ENCODE results near the gene FBXL7. TPM values are rescaled to one million over a fixed set of nuclear protein-coding genes. Genes with fewer than 3 reads are reported as not detected.

FBXL7 gene
- total and polyA plus RNA-seq, 2 donors (not counting 3 experiments of a cell fraction or from before 2014, with no cell fraction given) = 23.5 to 32.2 TPM

- FAIRE-seq = peak; percentile 96
- Histone ChIP-seq H3K4me2 (ENCODE audit: insufficient read depth, low read length) (peak overlapping the region; percentile 49), H3K36me3 (ENCODE audit: control insufficient read depth in 2 of 2, extremely low read depth in 1 of 2, insufficient read depth in 2 of 2, low read length in 2 of 2) (peaks cover 0 to 8% of the 10 kb centered on the region in 2 experiments), H3K27ac (ENCODE audit: insufficient read depth, low read depth, low read length) (peak overlapping the region; percentile 63), H3K9ac (replicated peaks; ENCODE audit: extremely low read depth, insufficient read depth, low read length) (peak overlapping the region; percentile 13), H3K9me3 (replicated peaks; ENCODE audit: control insufficient read depth, insufficient read depth, low read length) (no peaks in the 10 kb centered on the region), H2AFZ (ENCODE audit: low read depth, low read length) (peak overlapping the region; percentile 35), H3K27me3 (ENCODE audit: control insufficient read depth in 2 of 2, insufficient read depth in 2 of 2, low read length in 2 of 2) (no peaks in the 10 kb centered on the region), H3K9me1 (replicated peaks; ENCODE audit: control insufficient read depth, extremely low read depth, insufficient read depth, low read length) (no peaks in the 10 kb centered on the region), H4K20me1 (replicated peaks; ENCODE audit: control insufficient read depth, extremely low read depth, insufficient read depth, low read length) (no peaks in the 10 kb centered on the region), H3K4me3 (replicated peaks in 1 of 3; ENCODE audit: insufficient read depth in 1 of 3, low read depth in 1 of 3, low read length in 3 of 3) (no peak overlapping the region), H3K79me2 (ENCODE audit: control insufficient read depth, insufficient read depth, low read length) (no peaks in the 10 kb centered on the region), H3K4me1 (ENCODE audit: control insufficient read depth, extremely low read depth, insufficient read depth, low read length) (peaks cover 20% of the 10 kb centered on the region)
- CTCF ChIA-PET = interaction anchor here (0.8 to 1.0 kb wide), 2 partner anchors 16 to 109 kb away, joined by 3 to 4 read pairs; no protein-coding TSS in a partner anchor
- POLR2A ChIA-PET = no interaction called here
- DNase-seq (ENCODE audit: low read depth, low spot score) = peak; percentile 87
- BruUV-seq (replicated peaks) = no TSS peak
- dilution Hi-C loops (cut with MboI; ENCODE audit: extremely low pct_ligation_motif_present, low sequenced_read_pairs) = no loop called here
- TF ChIP-seq MAX (IDR thresholded peaks at IDR 0.05; ENCODE audit: insufficient read depth, insufficient read length) (peak; percentile 74), GATA2 (IDR thresholded peaks at IDR 0.05; ENCODE audit: insufficient read depth, insufficient read length, low read depth, low read length) (peak; percentile 74), POLR2A (IDR thresholded peaks at IDR 0.05; ENCODE audit: low read depth, low read length) (no peak)
- intact Hi-C loops (cut with micrococcal nuclease) = loop anchor here (1.0 to 2.0 kb wide), 2 partner anchors 82 to 99 kb away; no protein-coding TSS in a partner anchor
These were observed 433.6 kb downstream of the FBXL7 start for GRCh38 chr5:15933259-15934207.

- Histone ChIP-seq H4K20me1 (replicated peaks; ENCODE audit: control insufficient read depth, extremely low read depth, insufficient read depth, low read length) (no peaks in the 10 kb centered on the region), H3K27me3 (ENCODE audit: control insufficient read depth in 2 of 2, insufficient read depth in 2 of 2, low read length in 2 of 2) (no peaks in the 10 kb centered on the region), H3K9me1 (replicated peaks; ENCODE audit: control insufficient read depth, extremely low read depth, insufficient read depth, low read length) (no peaks in the 10 kb centered on the region), H3K79me2 (ENCODE audit: control insufficient read depth, insufficient read depth, low read length) (no peaks in the 10 kb centered on the region), H3K4me3 (replicated peaks in 1 of 3; ENCODE audit: insufficient read depth in 1 of 3, low read depth in 1 of 3, low read length in 3 of 3) (no peak overlapping the region), H3K4me1 (ENCODE audit: control insufficient read depth, extremely low read depth, insufficient read depth, low read length) (peaks cover 34% of the 10 kb centered on the region), H2AFZ (ENCODE audit: low read depth, low read length) (no peak overlapping the region), H3K36me3 (ENCODE audit: control insufficient read depth in 2 of 2, extremely low read depth in 1 of 2, insufficient read depth in 2 of 2, low read length in 2 of 2) (peaks cover 0 to 8% of the 10 kb centered on the region in 2 experiments), H3K9ac (replicated peaks; ENCODE audit: extremely low read depth, insufficient read depth, low read length) (no peak overlapping the region), H3K9me3 (replicated peaks; ENCODE audit: control insufficient read depth, insufficient read depth, low read length) (no peaks in the 10 kb centered on the region), H3K27ac (ENCODE audit: insufficient read depth, low read depth, low read length) (no peak overlapping the region), H3K4me2 (ENCODE audit: insufficient read depth, low read length) (no peak overlapping the region)
- intact Hi-C loops (cut with micrococcal nuclease) (no loop called here), dilution Hi-C loops (cut with MboI; ENCODE audit: extremely low pct_ligation_motif_present, low sequenced_read_pairs) (no loop called here)
- FAIRE-seq (no peak), DNase-seq (ENCODE audit: low read depth, low spot score) (no peak)
- TF ChIP-seq POLR2AphosphoS5 (IDR thresholded peaks at IDR 0.05; ENCODE audit: insufficient read depth, low read depth, low read length) = no peak
- TF ChIP-seq FOS (IDR thresholded peaks at IDR 0.05; ENCODE audit: borderline replicate concordance, insufficient read depth, low read length) = no peak
- TF ChIP-seq POLR2A (IDR thresholded peaks at IDR 0.05; ENCODE audit: low read depth, low read length) = no peak
- TF ChIP-seq MYC (IDR thresholded peaks at IDR 0.05; ENCODE audit: low read depth, low read length) = no peak
- no peak for TF ChIP-seq GATA2 (IDR thresholded peaks at IDR 0.05; ENCODE audit: insufficient read depth, insufficient read length, low read depth, low read length)
- no peak for TF ChIP-seq EZH2 (IDR thresholded peaks at IDR 0.05; ENCODE audit: borderline replicate concordance, low read depth, low read length, severe bottlenecking)
- CTCF ChIA-PET = no interaction called here
- POLR2A ChIA-PET = no interaction called here
- no TSS peak for BruUV-seq (replicated peaks)
These were observed 436.7 kb downstream of the FBXL7 start for GRCh38 chr5:15936505-15937245.

Data from endothelial cell of umbilical vein (primary cell).